HEK293 (cell line): ENCODE data around the gene RNASET2.

Experiments
- CTCF ChIA-PET: fragments of 350-600 bp; formaldehyde crosslinking; extraction: SDS; loops from one replicate; lab custom pipeline; 2021; ENCODE audit warnings: antibody characterized with exemption; lab: Yijun Ruan, JAX
- POLR2A ChIA-PET: fragments of 300-600 bp; formaldehyde crosslinking; extraction: SDS; loops from one replicate; lab custom pipeline; 2020; ENCODE audit warnings: antibody characterized with exemption, inconsistent platforms; lab: Yijun Ruan, JAX
- H3K27ac ChIP-seq: fragments of 200-500 bp; sonication (Bioruptor generic); 2 replicates; pipeline ENCODE4 v1.5.1; 2014; ENCODE audit warnings: low read depth, low read length, control low read depth, inconsistent platforms; ENCODE audit errors: extremely low read depth
- H3K36me3 ChIP-seq, 2 experiments: fragments of 200-500 bp in 1 of 2; sonication (Bioruptor generic) in 1 of 2; 1 replicate in 1 of 2; 2 replicates in 1 of 2; pipeline ENCODE4 v1.5.1; 2014 to 2017; ENCODE audit warnings: inconsistent platforms in 2 of 2, low read length in 2 of 2; ENCODE audit not compliant: control insufficient read depth in 2 of 2, insufficient read depth in 1 of 2
- H3K4me1 ChIP-seq: fragments of 200-500 bp; sonication (Bioruptor generic); 2 replicates; pipeline ENCODE4 v1.5.1; 2014; ENCODE audit warnings: mild to moderate bottlenecking, low read length, inconsistent platforms; ENCODE audit not compliant: control insufficient read depth, insufficient read depth
- H3K4me3 ChIP-seq: 2 replicates; pipeline ENCODE4 v1.5.1; 2011; ENCODE audit warnings: low read depth, mild to moderate bottlenecking, control low read depth, low read length, moderate library complexity
- H3K9me3 ChIP-seq: fragments of 200-500 bp; sonication (Bioruptor generic); 2 replicates; pipeline ENCODE4 v1.5.1; 2014; ENCODE audit warnings: low read depth, low read length, inconsistent platforms; ENCODE audit not compliant: control insufficient read depth, insufficient read depth
- BCL6B ChIP-seq: fragments of 450-650 bp; formaldehyde crosslinking; IDR thresholded peaks from 2 replicates; pipeline ENCODE4 v1.5.1; 2017; ENCODE audit warnings: missing biosample characterization, missing genetic modification characterization
- GFI1B ChIP-seq: fragments of 450-650 bp; formaldehyde crosslinking; IDR thresholded peaks from 2 replicates; pipeline ENCODE4 v1.5.1; 2016; ENCODE audit warnings: missing biosample characterization, missing genetic modification characterization
- GLIS1 ChIP-seq: fragments of 450-650 bp; formaldehyde crosslinking; IDR thresholded peaks from 2 replicates; pipeline ENCODE4 v1.5.1; 2016; ENCODE audit warnings: missing biosample characterization, missing genetic modification characterization
- HOXD13 ChIP-seq: sonication (generic); formaldehyde crosslinking; IDR thresholded peaks from 2 replicates; pipeline ENCODE4 v1.8.0; 2022; ENCODE audit warnings: missing genetic modification reagents, borderline replicate concordance
- SCRT2 ChIP-seq: fragments of 450-650 bp; formaldehyde crosslinking; IDR thresholded peaks from 2 replicates; pipeline ENCODE4 v1.5.1; 2016; ENCODE audit warnings: missing biosample characterization, missing genetic modification characterization
- ZBTB10 ChIP-seq: fragments of 450-650 bp; formaldehyde crosslinking; IDR thresholded peaks from 2 replicates; pipeline ENCODE4 v1.5.1; 2016; ENCODE audit warnings: missing biosample characterization, missing genetic modification characterization
- ZBTB20 ChIP-seq: fragments of 450-650 bp; formaldehyde crosslinking; IDR thresholded peaks from 2 replicates; pipeline ENCODE4 v1.5.1; 2016; ENCODE audit warnings: missing biosample characterization, missing genetic modification characterization
- ZBTB26 ChIP-seq: fragments of 450-650 bp; formaldehyde crosslinking; optimal IDR thresholded peaks from 2 replicates; pipeline ENCODE3; 2016; ENCODE audit warnings: missing biosample characterization, mild to moderate bottlenecking, missing genetic modification characterization
- ZIC2 ChIP-seq: fragments of 450-650 bp; formaldehyde crosslinking; IDR thresholded peaks from 2 replicates; pipeline ENCODE4 v1.5.1; 2016; ENCODE audit warnings: missing biosample characterization, missing genetic modification characterization
- ZNF16 ChIP-seq: fragments of 450-650 bp; formaldehyde crosslinking; IDR thresholded peaks from 2 replicates; pipeline ENCODE4 v1.5.1; 2016; ENCODE audit warnings: low read depth, missing biosample characterization, missing genetic modification characterization
- ZNF48 ChIP-seq: fragments of 450-650 bp; formaldehyde crosslinking; IDR thresholded peaks from 2 replicates; pipeline ENCODE4 v1.5.1; 2016; ENCODE audit warnings: missing biosample characterization, missing genetic modification characterization
- ZNF530 ChIP-seq: fragments of 450-650 bp; formaldehyde crosslinking; IDR thresholded peaks from 2 replicates; pipeline ENCODE4 v1.5.1; 2016; ENCODE audit warnings: low read depth, missing biosample characterization, missing genetic modification characterization
- ZNF544 ChIP-seq: fragments of 450-650 bp; formaldehyde crosslinking; IDR thresholded peaks from 2 replicates; pipeline ENCODE4 v1.5.0; 2017; ENCODE audit warnings: missing biosample characterization, missing genetic modification characterization
- ZNF555 ChIP-seq: fragments of 450-650 bp; formaldehyde crosslinking; conservative IDR thresholded peaks from 2 replicates; pipeline ENCODE4 v1.5.1; 2017; ENCODE audit warnings: missing biosample characterization, mild to moderate bottlenecking, missing genetic modification characterization, inconsistent platforms
- ZNF629 ChIP-seq: fragments of 450-650 bp; formaldehyde crosslinking; IDR thresholded peaks from 2 replicates; pipeline ENCODE4 v1.5.1; 2017; ENCODE audit warnings: missing biosample characterization, missing genetic modification characterization
- ZNF645 ChIP-seq: fragments of 450-650 bp; formaldehyde crosslinking; IDR thresholded peaks from 2 replicates; pipeline ENCODE4; 2016; ENCODE audit warnings: missing biosample characterization, missing genetic modification characterization
- ZNF670 ChIP-seq: fragments of 450-650 bp; formaldehyde crosslinking; IDR thresholded peaks from 2 replicates; pipeline ENCODE4 v1.5.1; 2016; ENCODE audit warnings: missing biosample characterization, missing genetic modification characterization, low read depth
- ZNF785 ChIP-seq: fragments of 450-650 bp; formaldehyde crosslinking; IDR thresholded peaks from 2 replicates; pipeline ENCODE4 v1.5.1; 2016; ENCODE audit warnings: missing biosample characterization, missing genetic modification characterization

Gene RNASET2

GRCh38 chr6:166972101-166972500 lies 15.8 kb upstream of the RNASET2 start:
- ChIA-PET CTCF (interaction anchor here (1.2 to 1.8 kb wide), 2 partner anchors 17 to 20 kb away, joined by 3 to 6 read pairs; no protein-coding TSS in a partner anchor), POLR2A (interaction anchor here (1.4 kb wide), 1 partner anchor 16 kb away, joined by 3 read pairs; the partner anchor contains the start of gene RNASET2)

GRCh38 chr6:166971271-166971670 lies 14.9 kb upstream of the RNASET2 start:
- H3K27ac ChIP-seq = no peak overlapping the region
- CTCF ChIA-PET = interaction anchor here (0.7 to 1.8 kb wide), 3 partner anchors 18 to 171 kb away, joined by 3 to 6 read pairs (median 3); no protein-coding TSS in a partner anchor
- no peaks in the 10 kb centered on the region for H3K4me1 ChIP-seq
- POLR2A ChIA-PET = interaction anchor here (1.4 kb wide), 1 partner anchor 15 kb away, joined by 3 read pairs; the partner anchor contains the start of gene RNASET2
- peaks cover 0 to 21% of the 10 kb centered on the region in 2 experiments; a peak in 2 of 3 replicates for H3K36me3 ChIP-seq
- no peaks in the 10 kb centered on the region; the same call in 1 of the 2 replicates for H3K9me3 ChIP-seq
- TF ChIP-seq ZBTB20 (tag by site-specific recombination) = no peak
- no peak for TF ChIP-seq ZNF629
- TF ChIP-seq GFI1B (tag by site-specific recombination) = no peak
- no peak overlapping the region for H3K4me3 ChIP-seq

More at GRCh38 chr6:166972101-166972500, 15.8 kb upstream of the RNASET2 start:
- Histone ChIP-seq H3K36me3 (peaks cover 0 to 25% of the 10 kb centered on the region in 2 experiments; a peak in 2 of 3 replicates), H3K4me3 (no peak overlapping the region), H3K27ac (no peak overlapping the region), H3K9me3 (no peaks in the 10 kb centered on the region)
- TF ChIP-seq ZIC2 (tag by site-specific recombination) (no peak), ZBTB26 (no peak), ZNF48 (no peak), ZNF555 (tag by site-specific recombination) (no peak), ZNF785 (no peak), ZNF544 (tag by site-specific recombination) (no peak), SCRT2 (no peak), BCL6B (tag by site-specific recombination) (no peak), ZNF670 (no peak), GLIS1 (no peak), HOXD13 (CRISPR knock-in tag) (no peak), ZNF16 (no peak), ZNF645 (tag by site-specific recombination) (no peak), ZNF530 (tag by site-specific recombination) (no peak), ZBTB10 (tag by site-specific recombination) (no peak)
- TF ChIP-seq, all 188 proteins: peak for 0
- no peaks in the 10 kb centered on the region for H3K4me1 ChIP-seq
